HG02973 (cell line): ENCODE results near the gene TPSG1.
"Not testable (repeated sequence)": the region's sequence is repeated elsewhere in the genome, so short reads cannot be mapped to it uniquely, and the experiment has no call there.

Experiments
- ATAC-seq: cut with Tn5 transposase; IDR thresholded peaks from one replicate; pipeline ENCODE4 v1.9.1; 2021; ENCODE audit warnings: moderate library complexity; ENCODE audit not compliant: unreplicated experiment

Gene TPSG1

GRCh38 chr16:1198671-1199346 lies 26.3 kb downstream of the TPSG1 start:
- not testable (repeated sequence) for ATAC-seq

- ATAC-seq, result no peak
Observed at GRCh38 chr16:1198194-1198593, 26.9 kb downstream of the TPSG1 start.

- no peak for ATAC-seq
Observed at GRCh38 chr16:1197237-1197866, 27.7 kb downstream of the TPSG1 start.

- ATAC-seq, result no peak
Observed at GRCh38 chr16:1196494-1196893, 28.6 kb downstream of the TPSG1 start.

- ATAC-seq, result no peak
Observed at GRCh38 chr16:1195393-1195666, 29.7 kb downstream of the TPSG1 start.

- no peak for ATAC-seq
Observed at GRCh38 chr16:1194665-1195392, 30.2 kb downstream of the TPSG1 start.

- ATAC-seq, result no peak
Observed at GRCh38 chr16:1193825-1194581, 31.1 kb downstream of the TPSG1 start.

GRCh38 chr16:1193143-1193824 lies 31.8 kb downstream of the TPSG1 start:
- ATAC-seq, result no peak

GRCh38 chr16:1192384-1193073 lies 32.5 kb downstream of the TPSG1 start:
- no peak for ATAC-seq

- ATAC-seq, result not testable (repeated sequence)
Observed at GRCh38 chr16:1190789-1191188, 34.3 kb downstream of the TPSG1 start.

- ATAC-seq, result no peak
Observed at GRCh38 chr16:1189455-1189854, 35.6 kb downstream of the TPSG1 start.

GRCh38 chr16:1188432-1189189 lies 36.5 kb downstream of the TPSG1 start:
- no peak for ATAC-seq

GRCh38 chr16:1185460-1186207 lies 39.4 kb downstream of the TPSG1 start:
- ATAC-seq, result not testable (repeated sequence)

GRCh38 chr16:1184980-1185379 lies 40.1 kb downstream of the TPSG1 start:
- no peak for ATAC-seq

GRCh38 chr16:1184156-1184868 lies 40.8 kb downstream of the TPSG1 start:
- ATAC-seq, result no peak

GRCh38 chr16:1182950-1183907 lies 41.8 kb downstream of the TPSG1 start:
- no peak for ATAC-seq

GRCh38 chr16:1182316-1182671 lies 42.8 kb downstream of the TPSG1 start:
- no peak for ATAC-seq
